CD4-positive, alpha-beta T cell treated with Interleukin-15 for 4 hours (primary cell): Measurements from ENCODE around the gene SORL1.
A peak's percentile ranks its signal among the peaks of the same experiment; 100 is the strongest.
"Not testable (repeated sequence)": the region's sequence is repeated elsewhere in the genome, so short reads cannot be mapped to it uniquely, and the experiment has no call there.

Source experiments
- DNase-seq: peaks from one replicate; pipeline ENCODE4 v3.0.0-alpha.2; 2020; ENCODE audit warnings: low spot score

The SORL1 gene, protein sequence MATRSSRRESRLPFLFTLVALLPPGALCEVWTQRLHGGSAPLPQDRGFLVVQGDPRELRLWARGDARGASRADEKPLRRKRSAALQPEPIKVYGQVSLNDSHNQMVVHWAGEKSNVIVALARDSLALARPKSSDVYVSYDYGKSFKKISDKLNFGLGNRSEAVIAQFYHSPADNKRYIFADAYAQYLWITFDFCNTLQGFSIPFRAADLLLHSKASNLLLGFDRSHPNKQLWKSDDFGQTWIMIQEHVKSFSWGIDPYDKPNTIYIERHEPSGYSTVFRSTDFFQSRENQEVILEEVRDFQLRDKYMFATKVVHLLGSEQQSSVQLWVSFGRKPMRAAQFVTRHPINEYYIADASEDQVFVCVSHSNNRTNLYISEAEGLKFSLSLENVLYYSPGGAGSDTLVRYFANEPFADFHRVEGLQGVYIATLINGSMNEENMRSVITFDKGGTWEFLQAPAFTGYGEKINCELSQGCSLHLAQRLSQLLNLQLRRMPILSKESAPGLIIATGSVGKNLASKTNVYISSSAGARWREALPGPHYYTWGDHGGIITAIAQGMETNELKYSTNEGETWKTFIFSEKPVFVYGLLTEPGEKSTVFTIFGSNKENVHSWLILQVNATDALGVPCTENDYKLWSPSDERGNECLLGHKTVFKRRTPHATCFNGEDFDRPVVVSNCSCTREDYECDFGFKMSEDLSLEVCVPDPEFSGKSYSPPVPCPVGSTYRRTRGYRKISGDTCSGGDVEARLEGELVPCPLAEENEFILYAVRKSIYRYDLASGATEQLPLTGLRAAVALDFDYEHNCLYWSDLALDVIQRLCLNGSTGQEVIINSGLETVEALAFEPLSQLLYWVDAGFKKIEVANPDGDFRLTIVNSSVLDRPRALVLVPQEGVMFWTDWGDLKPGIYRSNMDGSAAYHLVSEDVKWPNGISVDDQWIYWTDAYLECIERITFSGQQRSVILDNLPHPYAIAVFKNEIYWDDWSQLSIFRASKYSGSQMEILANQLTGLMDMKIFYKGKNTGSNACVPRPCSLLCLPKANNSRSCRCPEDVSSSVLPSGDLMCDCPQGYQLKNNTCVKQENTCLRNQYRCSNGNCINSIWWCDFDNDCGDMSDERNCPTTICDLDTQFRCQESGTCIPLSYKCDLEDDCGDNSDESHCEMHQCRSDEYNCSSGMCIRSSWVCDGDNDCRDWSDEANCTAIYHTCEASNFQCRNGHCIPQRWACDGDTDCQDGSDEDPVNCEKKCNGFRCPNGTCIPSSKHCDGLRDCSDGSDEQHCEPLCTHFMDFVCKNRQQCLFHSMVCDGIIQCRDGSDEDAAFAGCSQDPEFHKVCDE (N-terminal part only)

GRCh38 chr11:121451986-121452608 lies at the start of gene SORL1:
Gene SORL1, plus strand, starts transcription at chr11:121452314. Its CDS starts 18 bp downstream, at chr11:121452332.
- DNase-seq = peak; percentile 76

DNA sequence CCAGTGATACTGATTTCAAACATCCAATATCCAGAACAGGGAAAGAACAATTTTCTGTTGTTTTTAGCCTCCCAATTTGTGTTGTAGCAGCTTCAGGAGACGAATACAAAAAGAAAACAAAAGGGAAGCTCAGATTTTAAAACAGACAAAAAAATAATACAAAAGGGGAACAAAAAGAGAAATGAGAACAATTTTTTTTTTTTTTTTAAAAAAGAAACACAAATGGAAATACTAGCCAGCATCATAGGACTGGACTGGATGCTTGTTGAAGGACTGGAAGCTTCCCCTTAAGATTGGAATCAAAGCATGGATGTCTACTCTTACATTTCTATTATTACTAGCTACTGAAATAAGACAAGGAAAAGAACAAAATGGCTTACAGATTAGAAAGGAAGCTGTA lies 46.5 kb upstream of the SORL1 start:
- no peak for DNase-seq

DNA sequence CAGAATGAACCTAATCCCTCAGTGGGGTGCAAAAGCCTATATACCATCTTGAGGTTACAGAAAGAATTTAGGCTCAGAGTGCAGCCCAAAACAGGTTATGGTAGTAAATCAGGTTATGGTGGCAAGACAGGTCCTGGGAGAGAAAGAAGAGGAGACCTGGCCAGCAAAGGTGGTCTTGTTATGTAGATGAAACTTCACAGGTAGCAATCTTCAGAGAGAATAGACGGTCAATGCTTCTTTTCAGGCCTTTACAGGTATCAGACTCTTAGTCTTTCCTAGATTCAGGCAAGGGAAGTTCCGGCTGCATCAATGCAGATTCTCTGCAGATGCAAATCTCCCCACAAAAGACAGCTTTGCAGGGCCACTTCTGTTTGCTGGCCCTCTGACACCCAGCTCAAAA lies 45.8 kb upstream of the SORL1 start:
- DNase-seq = no peak

- no peak for DNase-seq
These were observed 43.3 kb upstream of the SORL1 start for GRCh38 chr11:121408830-121409229.

- not testable (repeated sequence) for DNase-seq
These were observed 42.1 kb upstream of the SORL1 start for GRCh38 chr11:121410041-121410440.

GRCh38 chr11:121411330-121411729 lies 40.8 kb upstream of the SORL1 start:
- not testable (repeated sequence) for DNase-seq

DNA sequence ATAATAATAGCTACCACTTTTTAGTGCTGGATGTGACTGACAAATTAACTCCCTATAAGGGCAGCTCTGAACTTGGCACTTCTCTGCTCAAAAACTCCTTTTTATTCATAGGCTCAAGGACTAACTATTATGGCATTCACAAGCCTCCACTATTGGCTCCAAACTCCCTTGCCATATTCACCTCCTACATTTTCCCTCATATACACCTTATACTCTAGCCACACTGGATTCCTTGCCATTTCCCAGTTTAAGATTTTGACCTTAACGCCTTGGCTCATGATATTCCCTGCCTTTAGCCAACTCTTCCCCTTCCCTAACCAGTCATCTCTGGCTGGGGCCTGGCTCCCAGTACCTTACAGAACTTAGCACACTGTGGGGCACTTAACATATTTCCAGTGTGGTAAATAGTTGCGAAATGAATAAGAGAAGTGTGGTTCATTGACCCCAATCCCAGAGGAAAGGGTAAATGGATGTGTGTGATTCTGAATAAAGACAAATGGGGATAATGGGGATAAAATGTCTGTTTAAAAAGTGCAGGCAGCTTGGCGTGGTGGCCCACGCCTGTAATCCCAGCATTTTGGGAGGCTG lies 40.0 kb upstream of the SORL1 start:
- no peak for DNase-seq

GRCh38 chr11:121412711-121413415 lies 39.3 kb upstream of the SORL1 start:
- DNase-seq = no peak

GRCh38 chr11:121414141-121414913 lies 37.8 kb upstream of the SORL1 start:
- no peak for DNase-seq

DNA sequence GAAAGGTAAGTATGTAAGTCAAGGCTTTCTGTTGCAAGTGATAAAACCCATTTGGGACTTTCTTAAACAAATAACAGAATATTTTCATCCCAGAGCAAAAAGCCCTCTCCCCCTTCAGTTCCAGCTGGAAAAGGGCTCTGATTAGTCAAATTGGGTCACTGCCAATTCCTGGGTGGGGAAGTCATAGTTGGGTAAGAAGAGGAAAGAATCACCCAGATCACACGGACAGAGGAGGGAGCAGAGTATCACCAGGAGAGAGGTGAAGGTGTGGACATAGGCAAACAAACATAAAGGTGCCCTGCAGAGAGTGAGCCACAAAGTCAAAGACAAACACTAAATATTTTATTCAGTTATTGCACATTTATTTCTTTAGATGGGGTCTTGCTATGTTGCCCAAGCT lies 36.3 kb upstream of the SORL1 start:
- DNase-seq = no peak

DNA sequence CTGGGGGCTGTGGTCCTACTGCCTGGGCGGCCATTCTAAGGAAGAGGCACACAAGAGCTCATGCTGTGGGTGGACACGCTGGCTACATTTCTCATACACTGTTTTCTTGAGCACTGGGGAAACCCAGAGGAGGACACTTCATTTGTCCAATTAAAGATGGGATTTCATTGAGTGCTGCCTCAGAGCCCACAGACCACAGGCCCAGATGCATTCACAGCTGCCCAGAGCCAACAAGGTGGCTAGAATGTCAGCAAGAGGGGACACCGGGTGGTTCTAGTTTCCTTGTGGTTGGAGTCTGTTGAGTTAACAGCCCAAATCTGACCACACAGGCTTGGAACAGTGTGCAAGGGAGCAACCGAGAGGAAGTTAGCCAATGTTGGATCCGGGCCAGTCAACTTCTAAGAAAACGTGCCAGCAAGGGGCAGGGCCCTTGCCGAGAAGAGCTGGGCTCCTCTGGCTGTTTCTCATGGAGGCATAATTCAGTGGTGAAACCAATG lies 35.0 kb upstream of the SORL1 start:
- DNase-seq = peak; percentile 53

DNA sequence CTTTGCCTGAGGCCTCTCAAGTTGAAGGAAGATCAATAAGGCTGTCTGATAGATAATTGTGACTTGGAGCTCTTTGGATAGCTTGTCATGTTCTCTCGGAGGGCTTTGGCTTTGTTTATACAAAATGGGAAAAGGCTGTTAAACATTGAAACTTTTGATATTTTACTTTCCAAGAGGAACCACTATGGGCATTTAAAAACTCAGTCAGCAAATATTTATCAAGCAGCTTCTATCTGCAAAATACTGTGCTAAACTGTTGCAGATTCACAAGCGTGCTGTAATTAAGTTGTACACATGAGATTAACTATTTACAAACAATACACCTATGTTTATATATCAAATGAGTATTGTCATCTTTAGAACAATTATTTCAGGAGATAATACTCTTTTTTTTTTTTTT lies 34.5 kb upstream of the SORL1 start:
- no peak for DNase-seq

DNA sequence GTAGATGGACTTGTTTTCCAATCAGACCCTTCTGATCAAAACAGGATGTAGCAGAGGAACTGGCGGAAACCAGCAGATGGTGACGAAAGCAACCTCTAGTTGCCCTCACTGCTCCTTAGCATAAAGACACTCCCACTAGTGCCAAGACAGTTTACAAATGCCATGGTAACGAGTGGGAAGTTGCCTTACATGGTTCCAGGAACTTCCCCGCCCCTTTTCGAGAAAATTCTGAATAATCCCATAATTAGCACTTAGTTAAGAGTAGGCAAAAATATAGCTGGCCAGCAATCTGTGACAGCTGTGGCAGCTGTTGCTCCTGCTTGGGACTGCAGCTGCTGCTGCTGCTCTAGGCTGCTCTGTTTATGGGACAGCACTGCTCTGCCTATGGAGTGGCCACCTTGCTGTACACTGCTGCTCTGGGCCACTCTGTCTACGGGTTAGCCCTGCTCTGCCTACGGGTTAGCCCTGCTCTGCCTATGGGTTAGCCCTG lies 33.4 kb upstream of the SORL1 start:
- peak; percentile 81 for DNase-seq

DNA sequence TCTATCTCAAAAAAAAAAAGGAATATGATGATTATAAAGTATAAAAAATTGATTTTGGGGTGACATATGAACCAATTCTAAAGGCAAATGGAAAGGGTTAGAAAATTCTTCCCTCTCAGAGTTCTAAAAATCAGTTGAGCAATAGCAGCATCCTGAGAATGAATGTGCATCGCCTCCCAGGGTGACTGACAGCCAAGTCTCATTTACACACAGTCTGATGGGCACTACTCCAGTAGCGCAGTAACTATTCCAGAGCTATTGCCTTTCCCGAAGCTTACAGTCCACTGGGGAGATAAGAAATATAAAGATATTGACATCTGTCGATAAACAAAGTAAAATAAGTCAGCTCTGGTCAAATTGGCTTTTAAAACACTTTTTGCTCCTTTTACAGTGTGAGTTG lies 32.3 kb upstream of the SORL1 start:
- DNase-seq = no peak

- DNase-seq = no peak
These were observed 31.7 kb upstream of the SORL1 start for GRCh38 chr11:121420398-121420797.

DNA sequence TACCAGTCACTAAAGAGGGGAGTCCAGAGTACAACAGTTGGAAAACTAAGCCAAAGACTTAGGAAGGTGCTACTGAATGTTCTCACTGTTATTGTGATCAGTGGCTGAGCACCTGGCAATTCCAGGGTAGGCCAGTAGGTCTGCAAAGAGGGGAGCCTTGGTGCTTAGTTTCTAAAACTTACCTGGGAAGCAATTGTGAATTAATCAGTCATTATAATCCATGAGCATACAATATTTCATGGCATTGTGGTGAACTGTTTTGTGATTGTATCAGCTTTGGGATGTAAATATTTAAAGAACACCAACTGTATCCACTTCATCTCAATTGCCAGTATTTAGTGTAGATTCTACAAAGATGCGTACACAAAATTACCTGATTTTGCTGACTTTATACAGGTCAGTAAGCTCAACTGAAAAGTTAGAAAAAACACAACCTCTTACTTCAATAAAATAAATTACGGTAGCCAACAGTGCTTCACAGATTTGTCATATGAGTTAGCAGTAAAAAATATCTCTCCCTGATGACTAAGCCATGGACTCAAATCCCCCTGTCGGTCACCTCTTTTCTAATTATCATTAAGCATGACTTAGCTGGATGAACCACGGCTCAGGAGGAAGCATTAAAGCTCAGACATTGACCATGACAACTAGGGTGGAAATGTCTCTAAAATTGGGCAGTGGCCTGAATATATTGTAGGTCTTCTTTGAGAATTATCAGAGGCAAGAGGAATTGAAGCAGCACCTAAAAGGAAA lies 30.8 kb upstream of the SORL1 start:
- no peak for DNase-seq

- DNase-seq = no peak
These were observed 29.4 kb upstream of the SORL1 start for GRCh38 chr11:121422675-121423074.

- no peak for DNase-seq
These were observed 26.3 kb upstream of the SORL1 start for GRCh38 chr11:121425828-121426227.
